WI38 (cell line): ENCODE measurements around the gene TTC23L.

Experiments
- H3K4me3 ChIP-seq: 2 replicates; pipeline ENCODE4 v1.5.1; 2011; ENCODE audit warnings: low read depth, mild to moderate bottlenecking, control low read depth, low read length
- TF ChIP-seq, protein P1 (sequence below): IDR thresholded peaks from 2 replicates; pipeline ENCODE4 v1.5.1; 2012; ENCODE audit warnings: low read depth, mild to moderate bottlenecking, control low read depth, low read length

The TTC23L gene

DNA sequence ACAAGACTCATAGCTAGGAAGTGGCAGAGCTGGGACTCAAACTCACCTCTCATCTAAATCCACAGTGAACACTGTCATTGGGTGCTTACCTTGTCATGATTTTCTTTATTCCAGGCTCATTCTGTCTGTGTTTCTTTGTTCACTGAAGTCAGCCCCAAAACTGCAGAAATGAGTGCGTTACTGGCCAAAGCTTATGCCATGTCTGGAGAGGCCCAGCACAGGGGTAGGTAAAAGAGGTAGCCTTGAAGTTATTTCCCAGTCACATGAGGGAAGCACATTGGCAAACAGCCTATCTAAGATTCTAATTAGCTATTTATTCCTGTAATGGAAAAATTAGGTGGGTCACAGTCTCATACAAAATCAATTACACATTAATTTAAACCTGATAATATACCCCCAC is 29.8 kb downstream of the TTC23L start:
- H3K4me3 ChIP-seq = no peak overlapping the region
- TF ChIP-seq, protein P1, sequence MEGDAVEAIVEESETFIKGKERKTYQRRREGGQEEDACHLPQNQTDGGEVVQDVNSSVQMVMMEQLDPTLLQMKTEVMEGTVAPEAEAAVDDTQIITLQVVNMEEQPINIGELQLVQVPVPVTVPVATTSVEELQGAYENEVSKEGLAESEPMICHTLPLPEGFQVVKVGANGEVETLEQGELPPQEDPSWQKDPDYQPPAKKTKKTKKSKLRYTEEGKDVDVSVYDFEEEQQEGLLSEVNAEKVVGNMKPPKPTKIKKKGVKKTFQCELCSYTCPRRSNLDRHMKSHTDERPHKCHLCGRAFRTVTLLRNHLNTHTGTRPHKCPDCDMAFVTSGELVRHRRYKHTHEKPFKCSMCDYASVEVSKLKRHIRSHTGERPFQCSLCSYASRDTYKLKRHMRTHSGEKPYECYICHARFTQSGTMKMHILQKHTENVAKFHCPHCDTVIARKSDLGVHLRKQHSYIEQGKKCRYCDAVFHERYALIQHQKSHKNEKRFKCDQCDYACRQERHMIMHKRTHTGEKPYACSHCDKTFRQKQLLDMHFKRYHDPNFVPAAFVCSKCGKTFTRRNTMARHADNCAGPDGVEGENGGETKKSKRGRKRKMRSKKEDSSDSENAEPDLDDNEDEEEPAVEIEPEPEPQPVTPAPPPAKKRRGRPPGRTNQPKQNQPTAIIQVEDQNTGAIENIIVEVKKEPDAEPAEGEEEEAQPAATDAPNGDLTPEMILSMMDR = no peak

DNA sequence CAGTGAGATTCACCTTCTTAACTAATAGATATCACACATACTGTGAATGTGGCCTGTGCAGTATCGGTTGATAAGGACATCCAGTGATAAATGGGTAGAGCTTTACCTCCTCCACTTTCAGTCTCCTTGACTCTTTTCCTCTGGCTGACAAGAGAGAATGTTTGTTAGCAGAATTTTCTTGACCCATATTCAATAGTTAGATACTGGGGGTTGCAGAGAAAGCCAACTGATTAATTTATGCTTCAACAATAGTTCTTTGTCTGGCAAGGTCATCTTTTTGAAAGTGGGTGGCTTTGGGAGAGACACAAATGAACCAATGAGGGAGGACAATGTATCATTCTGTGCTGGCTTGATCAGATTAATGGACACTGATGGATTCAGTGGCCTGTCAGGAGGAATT is 30.3 kb downstream of the TTC23L start:
- no peak overlapping the region for H3K4me3 ChIP-seq
- TF ChIP-seq, protein P1 = no peak

DNA sequence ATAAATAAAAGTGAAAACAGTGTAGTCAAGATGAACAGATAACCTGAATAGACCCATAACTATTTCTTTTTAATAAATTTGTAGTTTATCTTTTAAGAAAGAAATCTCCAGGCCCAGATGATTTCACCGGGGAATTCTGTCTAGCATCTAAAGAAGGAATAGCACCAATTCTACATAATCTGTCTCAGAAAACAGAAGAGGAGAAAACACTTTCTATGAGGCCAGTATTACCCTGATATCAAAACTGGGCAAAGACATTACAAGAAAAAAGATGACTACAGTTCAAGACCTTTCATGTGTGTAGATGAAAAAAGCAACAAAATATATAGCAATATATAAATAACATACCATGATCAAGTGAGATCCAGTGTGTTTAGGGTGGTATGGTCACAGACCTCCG is 31.4 kb downstream of the TTC23L start:
- TF ChIP-seq, protein P1 = no peak
- no peak overlapping the region for H3K4me3 ChIP-seq

DNA sequence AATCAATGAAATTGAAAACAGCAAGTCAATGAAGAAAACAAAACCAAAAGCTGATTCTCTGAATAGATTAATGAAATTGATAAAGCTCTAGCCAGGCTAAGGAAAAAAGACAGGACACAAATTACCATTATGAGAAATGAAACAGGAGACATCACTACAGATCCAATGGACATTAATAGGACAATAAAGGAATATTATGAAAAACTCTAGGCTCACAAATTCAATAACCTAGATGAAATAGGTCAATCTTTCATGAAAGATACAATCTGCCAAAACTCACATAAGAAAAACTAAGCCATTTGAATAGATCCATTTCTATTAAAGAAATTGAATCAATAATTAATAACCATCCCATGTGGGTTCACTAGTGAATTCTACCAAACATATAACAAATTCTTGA is 37.3 kb downstream of the TTC23L start:
- TF ChIP-seq, protein P1 = no peak
- no peak overlapping the region for H3K4me3 ChIP-seq

DNA sequence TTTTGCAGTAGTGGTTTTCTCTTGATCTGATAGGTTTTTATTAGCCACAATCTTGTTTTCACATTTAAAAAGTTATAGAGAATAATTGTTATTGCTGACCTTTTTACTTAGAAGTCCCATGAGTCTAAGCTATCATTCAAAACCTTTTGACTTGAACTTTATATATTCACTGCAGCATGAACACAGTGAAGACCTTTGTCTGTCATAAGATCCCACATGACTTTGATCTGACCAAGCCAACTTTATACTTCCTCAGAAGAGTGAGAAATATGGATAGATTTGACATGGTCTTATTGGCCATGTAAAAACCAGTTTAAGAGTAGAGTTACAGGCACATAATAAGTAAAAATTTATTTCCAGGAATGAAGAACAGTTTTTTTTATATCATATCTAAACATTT is 42.3 kb downstream of the TTC23L start:
- TF ChIP-seq, protein P1 = no peak
- H3K4me3 ChIP-seq = no peak overlapping the region

DNA sequence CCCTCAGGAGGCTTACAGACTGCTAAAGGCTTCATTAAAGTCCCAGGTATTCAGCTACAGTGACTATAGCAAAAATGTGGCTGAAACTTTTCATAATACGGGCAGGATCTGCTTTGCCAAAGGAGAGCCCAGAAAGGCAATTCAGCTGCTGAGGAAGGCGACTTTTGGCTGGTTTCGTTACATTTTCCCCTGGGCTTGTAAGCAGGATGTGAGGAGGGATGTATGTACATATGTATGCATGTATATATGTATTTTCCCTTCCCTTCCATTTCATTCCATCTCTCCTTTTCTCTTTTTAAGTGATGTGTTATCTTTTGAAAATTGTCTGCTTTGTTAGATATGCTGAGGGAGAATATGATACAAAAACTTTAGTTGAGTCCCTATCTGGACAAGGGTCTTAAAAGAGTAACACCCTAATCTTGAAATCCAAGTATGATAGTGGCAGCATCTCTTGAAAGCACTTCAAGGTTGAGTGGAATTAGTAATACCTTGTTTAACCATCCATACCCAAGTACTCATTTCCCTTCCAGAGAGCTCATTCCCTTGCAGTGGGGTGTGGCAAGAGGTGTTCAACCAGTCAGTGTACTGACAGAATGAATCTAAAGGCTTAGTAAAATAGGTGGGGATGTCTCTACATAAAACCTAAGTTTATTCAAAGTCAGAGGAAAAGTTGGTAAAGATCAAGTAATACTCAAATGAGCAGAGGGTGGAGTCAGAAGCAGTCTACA is 47.6 kb downstream of the TTC23L start:
- TF ChIP-seq, protein P1 = no peak
- no peak overlapping the region for H3K4me3 ChIP-seq

DNA sequence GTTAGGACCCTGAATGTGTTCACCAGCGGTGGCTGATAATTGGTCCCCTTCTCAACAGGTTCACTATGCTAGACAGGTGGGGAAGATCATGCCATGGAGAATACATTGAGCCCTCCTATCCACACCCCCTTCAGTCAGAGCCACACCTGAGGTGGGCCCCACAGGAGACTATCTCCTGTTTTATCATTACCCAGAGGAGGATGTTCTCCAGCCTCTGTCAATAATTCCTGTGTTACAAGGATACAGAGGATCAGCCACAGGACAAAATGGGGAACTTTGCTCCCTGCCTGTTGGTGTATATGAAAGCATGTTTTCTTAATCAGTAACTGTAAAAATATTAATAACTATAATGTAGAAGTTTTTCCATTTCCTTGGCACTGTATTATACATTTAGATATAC is 50.4 kb downstream of the TTC23L start:
- H3K4me3 ChIP-seq = no peak overlapping the region
- TF ChIP-seq, protein P1 = no peak
